ENCODE data around the gene NDE1. TPM values are rescaled to one million over a fixed set of nuclear protein-coding genes. Genes with fewer than 3 reads are reported as not detected.

Gene NDE1
- total RNA-seq, 1 donor from 2014 or later, result 48.2 TPM

DNA sequence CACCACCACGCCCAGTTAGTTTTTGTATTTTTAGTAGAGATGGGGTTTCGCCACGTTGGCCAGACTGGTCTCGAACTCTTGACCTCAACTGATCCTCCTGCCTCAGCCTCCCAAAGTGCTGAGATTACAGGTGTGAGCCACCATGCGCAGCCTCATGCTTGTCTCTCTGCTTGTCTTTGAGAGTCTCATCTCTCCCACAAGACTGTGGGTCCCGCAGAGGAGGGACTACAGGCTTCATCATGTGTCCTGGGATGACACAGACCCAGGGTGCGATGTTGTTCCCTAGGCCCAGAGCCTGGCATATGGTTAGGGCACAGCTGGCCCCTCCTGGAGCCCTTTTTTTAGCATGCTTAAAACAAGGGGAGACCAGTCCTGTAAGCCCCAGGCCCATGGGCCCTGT is 101.9 kb downstream of the NDE1 start:
- Mint-ChIP-seq H3K9me3 (no peaks in the 10 kb centered on the region), H3K27me3 (ENCODE audit: low read depth) (peaks cover 6% of the 10 kb centered on the region), H3K36me3 (no peaks in the 10 kb centered on the region), H3K4me1 (no peaks in the 10 kb centered on the region), H3K4me3 (no peak overlapping the region), H3K27ac (no peak overlapping the region)
- no peak for DNase-seq (ENCODE audit: low spot score in 2 of 2, unreplicated experiment in 2 of 2)
- TF ChIP-seq, protein P1, sequence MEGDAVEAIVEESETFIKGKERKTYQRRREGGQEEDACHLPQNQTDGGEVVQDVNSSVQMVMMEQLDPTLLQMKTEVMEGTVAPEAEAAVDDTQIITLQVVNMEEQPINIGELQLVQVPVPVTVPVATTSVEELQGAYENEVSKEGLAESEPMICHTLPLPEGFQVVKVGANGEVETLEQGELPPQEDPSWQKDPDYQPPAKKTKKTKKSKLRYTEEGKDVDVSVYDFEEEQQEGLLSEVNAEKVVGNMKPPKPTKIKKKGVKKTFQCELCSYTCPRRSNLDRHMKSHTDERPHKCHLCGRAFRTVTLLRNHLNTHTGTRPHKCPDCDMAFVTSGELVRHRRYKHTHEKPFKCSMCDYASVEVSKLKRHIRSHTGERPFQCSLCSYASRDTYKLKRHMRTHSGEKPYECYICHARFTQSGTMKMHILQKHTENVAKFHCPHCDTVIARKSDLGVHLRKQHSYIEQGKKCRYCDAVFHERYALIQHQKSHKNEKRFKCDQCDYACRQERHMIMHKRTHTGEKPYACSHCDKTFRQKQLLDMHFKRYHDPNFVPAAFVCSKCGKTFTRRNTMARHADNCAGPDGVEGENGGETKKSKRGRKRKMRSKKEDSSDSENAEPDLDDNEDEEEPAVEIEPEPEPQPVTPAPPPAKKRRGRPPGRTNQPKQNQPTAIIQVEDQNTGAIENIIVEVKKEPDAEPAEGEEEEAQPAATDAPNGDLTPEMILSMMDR (IDR thresholded peaks at IDR 0.05; ENCODE audit: unreplicated experiment), result no peak

DNA sequence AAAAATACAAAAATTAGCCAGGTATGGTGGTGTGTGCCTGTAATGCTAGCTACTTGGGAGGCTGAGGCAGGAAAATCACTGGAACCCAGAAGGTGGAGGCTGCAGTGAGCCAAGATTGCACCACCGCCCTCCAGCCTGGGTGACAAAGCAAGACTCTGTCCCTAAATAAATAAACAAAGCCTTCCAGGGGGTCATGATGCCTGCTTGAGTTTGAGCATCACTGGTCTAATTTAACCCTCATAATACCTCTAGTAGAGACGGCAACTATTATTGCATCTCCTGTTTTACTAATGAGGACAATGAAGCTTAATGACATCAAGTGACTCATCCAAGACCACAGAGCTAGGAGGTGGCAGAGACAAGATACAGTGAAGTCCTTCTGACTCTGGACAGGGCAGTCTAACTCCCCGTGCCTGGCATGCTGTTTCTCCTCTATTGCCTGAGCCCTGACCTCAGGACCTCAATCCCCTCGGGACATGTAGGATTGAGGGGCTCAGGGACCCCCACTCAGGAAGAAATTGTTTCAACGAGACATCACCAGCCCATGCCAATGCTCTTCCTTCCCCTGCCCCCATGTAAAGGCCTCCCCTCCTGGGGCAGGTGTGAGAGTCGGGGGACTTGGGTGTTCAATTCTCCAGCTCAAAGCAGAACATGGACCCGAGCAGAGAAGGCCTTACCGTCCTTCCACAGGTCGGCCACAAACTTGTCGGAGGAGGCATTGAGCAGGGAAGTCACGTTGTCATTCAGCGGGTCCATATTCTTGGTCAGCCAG is 102.9 kb downstream of the NDE1 start:
- no peaks in the 10 kb centered on the region for H3K9me3 Mint-ChIP-seq
- H3K4me3 Mint-ChIP-seq, result no peak overlapping the region
- no peaks in the 10 kb centered on the region for H3K4me1 Mint-ChIP-seq
- TF ChIP-seq, protein P1 (IDR thresholded peaks at IDR 0.05; ENCODE audit: unreplicated experiment), result no peak
- DNase-seq (ENCODE audit: low spot score in 2 of 2, unreplicated experiment in 2 of 2), result no peak
- no peaks in the 10 kb centered on the region for H3K36me3 Mint-ChIP-seq
- peaks cover 11% of the 10 kb centered on the region for H3K27me3 Mint-ChIP-seq (ENCODE audit: low read depth)
- no peak overlapping the region for H3K27ac Mint-ChIP-seq

DNA sequence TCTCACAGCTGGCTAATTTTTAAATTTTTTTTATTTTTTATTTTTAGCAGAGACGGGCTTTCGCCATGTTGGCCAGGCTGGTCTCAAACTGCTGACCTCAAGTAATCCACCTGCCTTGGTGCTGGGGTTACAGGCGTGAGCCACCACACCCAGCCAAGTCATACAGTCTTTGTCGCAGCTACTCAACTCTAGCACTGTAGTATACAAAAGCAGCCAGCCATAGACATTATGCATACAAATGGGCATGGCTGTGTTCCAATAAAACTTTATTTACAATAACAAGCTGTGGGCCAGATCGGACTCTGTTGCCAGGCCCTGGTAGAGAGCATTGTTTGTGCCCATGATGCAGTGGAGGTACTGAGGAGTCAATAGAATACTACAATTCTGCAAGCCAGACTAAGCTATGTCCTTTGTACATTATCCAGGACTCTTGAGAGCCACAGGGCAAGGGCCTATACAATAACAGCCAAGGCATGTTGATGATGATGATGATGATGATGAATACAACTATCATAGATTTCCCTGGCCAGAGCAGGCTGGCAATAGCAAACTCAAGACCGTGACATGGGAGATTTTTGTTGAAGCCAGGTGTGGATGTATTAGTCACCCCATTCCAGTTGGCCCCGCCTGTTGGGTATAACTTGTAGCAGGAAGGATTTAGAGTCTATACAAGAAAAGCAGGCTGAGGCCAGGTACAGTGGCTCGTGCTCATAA is 104.9 kb downstream of the NDE1 start:
- TF ChIP-seq, protein P1 (IDR thresholded peaks at IDR 0.05; ENCODE audit: unreplicated experiment), result no peak
- DNase-seq (ENCODE audit: low spot score in 2 of 2, unreplicated experiment in 2 of 2), result no peak
- Mint-ChIP-seq H3K4me3 (no peak overlapping the region), H3K4me1 (no peaks in the 10 kb centered on the region), H3K27ac (no peak overlapping the region), H3K27me3 (ENCODE audit: low read depth) (peaks cover 13% of the 10 kb centered on the region), H3K36me3 (no peaks in the 10 kb centered on the region), H3K9me3 (no peaks in the 10 kb centered on the region)

DNA sequence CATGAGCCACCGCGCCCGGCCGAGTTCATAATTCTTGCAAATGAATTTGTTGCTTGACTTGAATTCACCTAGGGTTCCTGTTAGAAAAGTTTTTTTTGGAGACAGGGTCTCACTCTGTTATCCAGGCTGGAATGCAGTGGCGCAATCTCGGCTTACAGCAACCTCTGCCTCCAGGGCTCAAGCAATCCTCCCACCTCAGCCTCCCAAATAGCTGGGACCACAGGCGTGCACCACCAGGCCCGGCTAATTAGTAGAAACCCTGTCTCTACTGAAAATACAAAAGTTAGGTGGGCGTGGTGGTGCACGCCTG is 107.0 kb downstream of the NDE1 start:
- no peaks in the 10 kb centered on the region for H3K36me3 Mint-ChIP-seq
- no peak for DNase-seq (ENCODE audit: low spot score in 2 of 2, unreplicated experiment in 2 of 2)
- H3K9me3 Mint-ChIP-seq, result no peaks in the 10 kb centered on the region
- H3K27ac Mint-ChIP-seq, result no peak overlapping the region
- no peak overlapping the region for H3K4me3 Mint-ChIP-seq
- no peaks in the 10 kb centered on the region for H3K4me1 Mint-ChIP-seq
- TF ChIP-seq, protein P1 (IDR thresholded peaks at IDR 0.05; ENCODE audit: unreplicated experiment), result no peak
- H3K27me3 Mint-ChIP-seq (ENCODE audit: low read depth), result peaks cover 23% of the 10 kb centered on the region

DNA sequence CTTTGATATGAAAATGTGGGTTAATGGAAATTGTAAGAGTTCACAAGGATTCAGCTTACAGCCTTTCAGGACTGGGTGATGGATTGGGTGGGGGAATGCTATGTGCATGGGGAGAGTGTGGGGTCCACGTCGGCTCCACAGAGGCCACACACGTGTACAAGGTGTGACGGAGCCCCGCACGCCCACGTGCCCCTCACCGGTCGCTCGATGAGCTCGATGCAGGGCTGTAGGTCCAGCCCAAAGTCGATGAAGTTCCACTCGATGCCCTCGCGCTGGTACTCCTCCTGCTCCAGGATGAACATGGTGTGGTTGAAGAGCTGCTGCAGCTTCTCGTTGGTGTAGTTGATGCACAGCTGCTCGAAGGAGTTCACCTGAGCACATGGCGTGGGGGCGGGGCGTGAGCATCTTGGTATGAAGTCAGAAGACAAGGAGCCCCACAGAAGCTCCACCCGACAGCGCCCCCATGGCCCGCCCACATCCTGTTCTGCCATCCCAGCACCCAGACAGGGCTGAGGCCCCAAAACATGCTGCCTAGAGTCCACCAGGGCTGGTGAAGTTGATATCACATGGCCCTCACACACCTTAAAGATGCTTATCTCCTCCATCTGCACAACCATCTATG is 107.7 kb downstream of the NDE1 start:
- Mint-ChIP-seq H3K27me3 (ENCODE audit: low read depth) (peaks cover 29% of the 10 kb centered on the region), H3K9me3 (no peaks in the 10 kb centered on the region), H3K36me3 (no peaks in the 10 kb centered on the region), H3K4me3 (no peak overlapping the region), H3K4me1 (no peaks in the 10 kb centered on the region), H3K27ac (no peak overlapping the region)
- TF ChIP-seq, protein P1 (IDR thresholded peaks at IDR 0.05; ENCODE audit: unreplicated experiment), result no peak
- DNase-seq (ENCODE audit: low spot score in 2 of 2, unreplicated experiment in 2 of 2), result no peak
